ENCODE results near the gene CD109.

DNA sequence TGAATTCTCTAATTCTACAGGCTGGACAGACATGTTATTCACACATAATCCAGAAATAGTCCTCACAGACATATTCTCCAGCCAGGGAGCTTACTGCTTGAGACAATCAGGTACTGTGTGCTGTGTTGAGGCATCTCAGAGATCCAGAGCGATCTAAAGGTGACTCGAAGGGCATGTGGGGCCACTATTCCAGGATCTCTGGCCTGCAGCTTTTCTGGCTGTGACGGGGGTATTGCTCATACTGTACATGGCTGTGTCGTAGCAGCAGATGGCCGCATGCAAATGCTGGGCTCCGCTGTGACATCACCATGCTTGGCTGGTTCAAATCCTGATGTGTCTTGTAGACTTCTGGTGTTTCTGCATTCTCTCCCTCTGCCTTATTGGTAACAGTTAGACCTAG, 37.8 kb downstream of the CD109 start:
- TF ChIP-seq POLR2A (IDR thresholded peaks at IDR 0.05; ENCODE audit: low read length) (no peak), GATA1 (IDR thresholded peaks at IDR 0.05; ENCODE audit: low read depth, low read length) (no peak)

All from erythroblast (primary cell).